ENCODE results near the gene ARL5C. TPM values are rescaled to one million over a fixed set of nuclear protein-coding genes. Genes with fewer than 3 reads are reported as not detected.

Gene ARL5C
- total RNA-seq, 1 donor from 2014 or later, result not detected

DNA sequence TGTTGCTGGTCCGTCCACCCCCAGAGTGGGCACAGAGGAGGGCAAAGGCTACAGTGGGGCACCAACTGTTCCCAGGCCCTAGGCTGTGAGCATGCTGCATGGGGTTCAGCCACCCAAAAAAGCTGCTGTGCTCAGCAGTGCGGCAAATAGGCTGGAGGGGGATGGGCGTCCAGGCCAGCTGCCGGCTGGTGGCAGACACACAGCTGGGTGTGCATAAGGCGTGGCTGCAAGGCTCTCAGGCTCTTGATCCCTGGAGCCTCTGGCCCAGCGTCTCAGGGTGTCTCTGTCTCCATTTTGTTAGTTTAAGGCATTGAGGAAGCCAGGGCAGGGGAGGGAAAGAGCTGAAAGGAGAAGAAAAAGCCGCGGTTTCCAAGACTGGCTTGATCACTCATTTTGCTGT, 42.9 kb upstream of the ARL5C start:
- peak; percentile 67 for DNase-seq (ENCODE audit: low spot score)
- Histone ChIP-seq H3F3A (ENCODE audit: low read depth) (peaks cover 41% of the 10 kb centered on the region), H4K20me1 (ENCODE audit: low read depth) (peaks cover 4% of the 10 kb centered on the region), H3K9me3 (ENCODE audit: low read depth) (no peaks in the 10 kb centered on the region), H3K79me2 (ENCODE audit: low read depth) (no peaks in the 10 kb centered on the region), H3K4me1 (peaks cover 28% of the 10 kb centered on the region), H3K9ac (no peak overlapping the region), H3K4me3 (no peak overlapping the region), H3K36me3 (no peaks in the 10 kb centered on the region), H3K27ac (no peak overlapping the region), H3K4me2 (peak overlapping the region; percentile 93), H2AFZ (replicated peaks) (no peak overlapping the region), H3K27me3 (peaks cover 26% of the 10 kb centered on the region)
- Mint-ChIP-seq H3K4me3 (peak overlapping the region; percentile 67), H3K4me1 (peaks cover 29% of the 10 kb centered on the region), H3K36me3 (peaks cover 6% of the 10 kb centered on the region), H3K27ac (no peak overlapping the region), H3K27me3 (ENCODE audit: insufficient read depth, low read depth) (peaks cover 23% of the 10 kb centered on the region), H3K9me3 (no peaks in the 10 kb centered on the region)
- TF ChIP-seq EZH2phosphoT487 (IDR thresholded peaks at IDR 0.05), result no peak
- no peak for TF ChIP-seq EZH2 (IDR thresholded peaks at IDR 0.05)
- TF ChIP-seq, protein P1, sequence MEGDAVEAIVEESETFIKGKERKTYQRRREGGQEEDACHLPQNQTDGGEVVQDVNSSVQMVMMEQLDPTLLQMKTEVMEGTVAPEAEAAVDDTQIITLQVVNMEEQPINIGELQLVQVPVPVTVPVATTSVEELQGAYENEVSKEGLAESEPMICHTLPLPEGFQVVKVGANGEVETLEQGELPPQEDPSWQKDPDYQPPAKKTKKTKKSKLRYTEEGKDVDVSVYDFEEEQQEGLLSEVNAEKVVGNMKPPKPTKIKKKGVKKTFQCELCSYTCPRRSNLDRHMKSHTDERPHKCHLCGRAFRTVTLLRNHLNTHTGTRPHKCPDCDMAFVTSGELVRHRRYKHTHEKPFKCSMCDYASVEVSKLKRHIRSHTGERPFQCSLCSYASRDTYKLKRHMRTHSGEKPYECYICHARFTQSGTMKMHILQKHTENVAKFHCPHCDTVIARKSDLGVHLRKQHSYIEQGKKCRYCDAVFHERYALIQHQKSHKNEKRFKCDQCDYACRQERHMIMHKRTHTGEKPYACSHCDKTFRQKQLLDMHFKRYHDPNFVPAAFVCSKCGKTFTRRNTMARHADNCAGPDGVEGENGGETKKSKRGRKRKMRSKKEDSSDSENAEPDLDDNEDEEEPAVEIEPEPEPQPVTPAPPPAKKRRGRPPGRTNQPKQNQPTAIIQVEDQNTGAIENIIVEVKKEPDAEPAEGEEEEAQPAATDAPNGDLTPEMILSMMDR (IDR thresholded peaks at IDR 0.05), result no peak

DNA sequence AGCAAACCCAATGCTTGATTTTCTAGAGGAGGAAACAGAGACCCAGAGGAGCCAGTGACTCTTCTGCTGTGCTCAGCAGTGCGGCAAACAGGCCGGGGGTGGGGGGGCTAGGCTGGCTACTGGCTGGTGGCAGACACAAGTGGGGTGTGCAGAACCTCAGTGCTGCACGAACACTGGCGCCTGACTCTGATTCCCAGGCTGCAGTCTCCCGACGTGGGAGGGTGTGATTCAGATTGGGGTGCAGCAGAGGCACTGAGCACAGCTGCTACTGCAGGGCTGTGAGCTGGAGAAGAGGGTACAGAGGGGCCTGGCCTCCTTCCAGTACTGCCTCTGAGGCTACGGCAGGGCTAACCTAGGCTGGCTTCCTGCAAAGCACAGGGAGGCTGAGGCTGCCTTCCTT, 42.2 kb upstream of the ARL5C start:
- peak overlapping the region; percentile 93 for H3K4me2 ChIP-seq
- no peak overlapping the region for H3K27ac Mint-ChIP-seq
- H3K27me3 Mint-ChIP-seq (ENCODE audit: insufficient read depth, low read depth), result peaks cover 23% of the 10 kb centered on the region
- no peak for DNase-seq (ENCODE audit: low spot score)
- peaks cover 28% of the 10 kb centered on the region for H3K4me1 ChIP-seq
- no peak overlapping the region for H3K9ac ChIP-seq
- H2AFZ ChIP-seq (replicated peaks), result no peak overlapping the region
- no peaks in the 10 kb centered on the region for H3K9me3 Mint-ChIP-seq
- TF ChIP-seq EZH2 (IDR thresholded peaks at IDR 0.05), result no peak
- TF ChIP-seq, protein P1 (IDR thresholded peaks at IDR 0.05), result no peak
- no peak for TF ChIP-seq EZH2phosphoT487 (IDR thresholded peaks at IDR 0.05)
- no peaks in the 10 kb centered on the region for H3K79me2 ChIP-seq (ENCODE audit: low read depth)
- H3F3A ChIP-seq (ENCODE audit: low read depth), result peaks cover 47% of the 10 kb centered on the region
- H3K36me3 ChIP-seq, result no peaks in the 10 kb centered on the region
- H4K20me1 ChIP-seq (ENCODE audit: low read depth), result peaks cover 4% of the 10 kb centered on the region
- H3K27ac ChIP-seq, result no peak overlapping the region
- peaks cover 26% of the 10 kb centered on the region for H3K27me3 ChIP-seq
- H3K9me3 ChIP-seq (ENCODE audit: low read depth), result no peaks in the 10 kb centered on the region
- peaks cover 8% of the 10 kb centered on the region for H3K36me3 Mint-ChIP-seq
- no peak overlapping the region for H3K4me3 Mint-ChIP-seq
- H3K4me3 ChIP-seq, result no peak overlapping the region
- H3K4me1 Mint-ChIP-seq, result peaks cover 29% of the 10 kb centered on the region

DNA sequence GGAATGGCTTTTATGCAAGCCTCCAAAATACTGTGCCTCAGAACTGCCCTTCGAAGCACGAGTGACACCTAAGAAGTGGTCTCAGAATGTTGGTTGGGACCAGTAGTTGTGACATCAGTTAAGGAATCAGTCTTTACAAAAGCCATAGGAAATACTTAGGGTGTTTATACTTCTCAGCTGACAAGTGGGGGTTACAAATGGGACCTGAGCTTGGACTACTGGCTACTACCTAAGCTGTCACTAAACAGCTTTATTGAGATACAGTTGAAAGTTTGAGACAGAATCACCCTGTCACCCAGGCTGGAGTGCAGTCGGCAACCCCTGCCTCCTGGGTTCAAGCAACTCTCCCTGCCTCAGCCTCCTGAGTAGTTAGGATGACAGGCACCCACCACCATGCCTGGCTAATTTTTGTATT, 39.2 kb upstream of the ARL5C start:
- Mint-ChIP-seq H3K36me3 (peaks cover 24% of the 10 kb centered on the region), H3K4me1 (peaks cover 32% of the 10 kb centered on the region), H3K9me3 (no peaks in the 10 kb centered on the region), H3K27ac (no peak overlapping the region), H3K4me3 (no peak overlapping the region), H3K27me3 (ENCODE audit: insufficient read depth, low read depth) (peaks cover 23% of the 10 kb centered on the region)
- Histone ChIP-seq H4K20me1 (ENCODE audit: low read depth) (peaks cover 17% of the 10 kb centered on the region), H3K27me3 (peaks cover 13% of the 10 kb centered on the region), H3K36me3 (peaks cover 14% of the 10 kb centered on the region), H3K9me3 (ENCODE audit: low read depth) (no peaks in the 10 kb centered on the region), H2AFZ (replicated peaks) (no peak overlapping the region), H3K4me3 (no peak overlapping the region), H3K4me2 (no peak overlapping the region), H3K4me1 (peaks cover 37% of the 10 kb centered on the region), H3K9ac (no peak overlapping the region), H3K27ac (no peak overlapping the region), H3F3A (ENCODE audit: low read depth) (peaks cover 74% of the 10 kb centered on the region), H3K79me2 (ENCODE audit: low read depth) (peaks cover 28% of the 10 kb centered on the region)
- DNase-seq (ENCODE audit: low spot score), result no peak
- TF ChIP-seq EZH2 (IDR thresholded peaks at IDR 0.05), result no peak
- TF ChIP-seq, protein P1 (IDR thresholded peaks at IDR 0.05), result no peak
- TF ChIP-seq EZH2phosphoT487 (IDR thresholded peaks at IDR 0.05), result no peak
